Astrocyte (in vitro differentiated cells and primary cell): Measurements from ENCODE around the gene SLAMF8.

Experiments used
- CTCF ChIP-seq: IDR thresholded peaks from 2 replicates; pipeline ENCODE4 v1.5.1; 2011; ENCODE audit warnings: low read depth, mild to moderate bottlenecking, inconsistent platforms, low read length, moderate library complexity; ENCODE audit not compliant: insufficient read depth
- EZH2 ChIP-seq: IDR thresholded peaks from 2 replicates; pipeline ENCODE4 v1.6.1; 2012; ENCODE audit warnings: mild to moderate bottlenecking, low read length, inconsistent platforms; ENCODE audit not compliant: insufficient read depth

GRCh38 chr1:159880430-159880829 is 53.8 kb downstream of the SLAMF8 start:
- TF ChIP-seq CTCF (no peak), EZH2 (no peak)
